Spleen (tissue), 11 donors: ENCODE measurements around the gene FBXO15. TPM values are rescaled to one million over a fixed set of nuclear protein-coding genes. Genes with fewer than 3 reads are reported as not detected.

ENCODE experiments used
- DNase-seq: peaks from one replicate; pipeline ENCODE4 v3.0.0-alpha.2; 2020
- H3K27ac ChIP-seq, 8 donors: fragments of 200-600 bp; sonication (generic) in 7 of 8; 1 replicate in 4 of 8; 2 replicates in 4 of 8; pipeline versions ENCODE4 v1.5.0 to v1.8.0; 2016 to 2021; ENCODE audit warnings: inconsistent platforms in 4 of 8, mild to moderate bottlenecking in 4 of 8, moderate library complexity in 1 of 8
- H3K27me3 ChIP-seq, 7 donors: fragments of 200-600 bp; sonication (generic) in 6 of 7; replicated peaks in 1 of 7; 1 replicate in 4 of 7; 2 replicates in 3 of 7; pipeline versions ENCODE4 v1.5.0 to v1.8.0; 2016 to 2021; ENCODE audit warnings: inconsistent platforms in 3 of 7, mild to moderate bottlenecking in 1 of 7
- H3K36me3 ChIP-seq, 6 donors: fragments of 200-600 bp; sonication (generic) in 5 of 6; 1 replicate in 4 of 6; 2 replicates in 2 of 6; pipeline versions ENCODE4 v1.5.0 to v1.8.0; 2016 to 2021; ENCODE audit warnings: inconsistent platforms in 2 of 6
- H3K4me1 ChIP-seq, 6 donors: fragments of 200-600 bp; sonication (generic) in 5 of 6; 1 replicate in 3 of 6; 2 replicates in 3 of 6; pipeline versions ENCODE4 v1.5.0 to v1.8.0; 2016 to 2021; ENCODE audit warnings: inconsistent platforms in 3 of 6
- H3K4me3 ChIP-seq, 8 donors: fragments of 200-600 bp; sonication (generic) in 7 of 8; 1 replicate in 4 of 8; 2 replicates in 4 of 8; pipeline versions ENCODE4 v1.5.0 to v1.8.0; 2016 to 2021; ENCODE audit warnings: inconsistent platforms in 4 of 8, mild to moderate bottlenecking in 4 of 8, moderate library complexity in 2 of 8
- H3K9me3 ChIP-seq, 8 donors: fragments of 200-600 bp; sonication (generic) in 7 of 8; 1 replicate in 4 of 8; 2 replicates in 4 of 8; pipeline versions ENCODE4 v1.5.0 to v1.8.0; 2016 to 2021; ENCODE audit warnings: inconsistent platforms in 4 of 8
- POLR2A ChIP-seq, 3 donors: fragments of 450-650 bp; IDR thresholded peaks; one replicate each; pipeline ENCODE4 v1.5.1; 2017; ENCODE audit warnings: antibody characterized with exemption in 3 of 3, mild to moderate bottlenecking in 1 of 3
- POLR2AphosphoS5 ChIP-seq, 3 donors: sonication (generic); formaldehyde crosslinking; IDR thresholded peaks; one replicate each; pipeline ENCODE4 v1.5.1; 2017; ENCODE audit warnings: antibody characterized with exemption in 3 of 3
- WGBS, 5 donors: extraction: QIAGEN DNeasy Blood & Tissue Kit in 3 of 5; methylation state at CpG; one replicate each; pipeline versions ENCODE4 v1.1.5 to v1.1.7; 2013 to 2018; 5-methylcytosine and 5-hydroxymethylcytosine counted together
- intact Hi-C: fragments of 100-400 bp; cut with DNase I; formaldehyde crosslinking; loops from one replicate; pipeline ENCODE4 v1.15.0; 2023; ENCODE audit warnings: low total_unique reads
- polyA plus RNA-seq, 3 donors: library from polyadenylated mRNA; stranded (reverse); fragments of 200-250 nt; gene quantifications; one replicate each; pipeline ENCODE4 v1.2.1, GENCODE V29; 2013
- total RNA-seq, 7 donors: library from RNA; depleted of rRNA in 3 of 7; stranded (reverse); fragments of >200 nt in 3 of 7; fragmentation: NEBNext Ultra II Directional in 4 of 7; extraction: Animal tissue kit (Norgen Biotek cat#: 25700) in 4 of 7; gene quantifications; one replicate each; pipeline versions ENCODE4 v1.1.0 to v1.2.1, GENCODE V29; 2016 to 2021
- TF ChIP-seq, protein P1 (sequence below), 11 experiments: fragments of 200-600 bp in 7 of 11; fragments of 450-650 bp in 4 of 11; sonication (generic) in 4 of 11; IDR thresholded peaks in 8 of 11; conservative IDR thresholded peaks in 3 of 11; 1 replicate in 7 of 11; 2 replicates in 4 of 11; pipeline versions ENCODE4 v1.4.0 to v1.8.0; 2016 to 2021; ENCODE audit warnings: antibody characterized with exemption in 11 of 11, inconsistent platforms in 4 of 11, mild to moderate bottlenecking in 1 of 11
- donor health status: healthy with polysubstance abuse.
- donor health status: DM: no; HTN: no; CAD: no; lungs with moderate emphysema.
- donor health status: DM: no; HTN: no; CAD: no.
- donor health status: Bipolar disorder and iron deficiency.
- donor health status: healthy.
- donor health status: DM: no; HTN: no; CAD: no.
- donor health status: DM: yes; HTN: yes; CAD: no.

Gene FBXO15
- total and polyA plus RNA-seq, 10 donors = 0.28 to 3.5 (median 1.1) TPM

DNA sequence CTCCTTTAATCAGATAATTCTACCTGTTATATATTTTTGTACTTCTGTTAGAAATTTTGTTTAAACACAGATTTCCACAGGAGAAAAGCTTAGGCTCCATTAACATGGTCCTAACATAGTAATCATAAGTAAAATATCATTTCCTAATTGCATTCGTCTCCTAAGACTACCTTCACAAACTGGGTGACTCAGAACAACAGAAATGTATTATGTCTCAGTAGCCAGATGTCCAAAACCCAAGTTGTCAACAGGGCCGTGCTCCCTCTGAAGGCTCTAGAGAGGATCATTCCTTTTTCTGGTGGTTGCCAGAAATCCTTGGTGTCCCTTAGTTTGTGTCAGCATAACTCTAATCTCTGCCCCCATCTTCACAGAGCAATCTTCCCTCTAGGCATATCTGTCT lies 5.4 kb downstream of the FBXO15 start:
- Histone ChIP-seq H3K27ac (no peak overlapping the region), H3K36me3 (no peaks in the 10 kb centered on the region), H3K4me1 (peaks cover 0 to 8% (median 7%) of the 10 kb centered on the region in 6 donors), H3K27me3 (no peaks in the 10 kb centered on the region), H3K9me3 (no peaks in the 10 kb centered on the region), H3K4me3 (no peak overlapping the region)
- TF ChIP-seq POLR2A (IDR thresholded peaks at IDR 0.05) = no peak
- TF ChIP-seq, protein P1, sequence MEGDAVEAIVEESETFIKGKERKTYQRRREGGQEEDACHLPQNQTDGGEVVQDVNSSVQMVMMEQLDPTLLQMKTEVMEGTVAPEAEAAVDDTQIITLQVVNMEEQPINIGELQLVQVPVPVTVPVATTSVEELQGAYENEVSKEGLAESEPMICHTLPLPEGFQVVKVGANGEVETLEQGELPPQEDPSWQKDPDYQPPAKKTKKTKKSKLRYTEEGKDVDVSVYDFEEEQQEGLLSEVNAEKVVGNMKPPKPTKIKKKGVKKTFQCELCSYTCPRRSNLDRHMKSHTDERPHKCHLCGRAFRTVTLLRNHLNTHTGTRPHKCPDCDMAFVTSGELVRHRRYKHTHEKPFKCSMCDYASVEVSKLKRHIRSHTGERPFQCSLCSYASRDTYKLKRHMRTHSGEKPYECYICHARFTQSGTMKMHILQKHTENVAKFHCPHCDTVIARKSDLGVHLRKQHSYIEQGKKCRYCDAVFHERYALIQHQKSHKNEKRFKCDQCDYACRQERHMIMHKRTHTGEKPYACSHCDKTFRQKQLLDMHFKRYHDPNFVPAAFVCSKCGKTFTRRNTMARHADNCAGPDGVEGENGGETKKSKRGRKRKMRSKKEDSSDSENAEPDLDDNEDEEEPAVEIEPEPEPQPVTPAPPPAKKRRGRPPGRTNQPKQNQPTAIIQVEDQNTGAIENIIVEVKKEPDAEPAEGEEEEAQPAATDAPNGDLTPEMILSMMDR (IDR thresholded peaks at IDR 0.05 in 8 of 11, conservative IDR thresholded peaks at IDR 0.05 in 3 of 11) = no peak
- TF ChIP-seq POLR2AphosphoS5 (IDR thresholded peaks at IDR 0.05) = no peak
- DNase-seq = no peak
- WGBS, 5 donors = 73 to 89% (median 84%) methylated on average over 2 of the region's 2 CpGs
- intact Hi-C loops = no loop called here

- DNase-seq = no peak
- Histone ChIP-seq H3K4me1 (peaks cover 0 to 2% (median 1%) of the 10 kb centered on the region in 6 donors), H3K27me3 (no peaks in the 10 kb centered on the region), H3K36me3 (no peaks in the 10 kb centered on the region), H3K9me3 (no peaks in the 10 kb centered on the region), H3K27ac (no peak overlapping the region), H3K4me3 (no peak overlapping the region)
- intact Hi-C loops = no loop called here
- TF ChIP-seq POLR2A (IDR thresholded peaks at IDR 0.05) (no peak), POLR2AphosphoS5 (IDR thresholded peaks at IDR 0.05) (no peak)
- TF ChIP-seq, protein P1 (IDR thresholded peaks at IDR 0.05 in 8 of 11, conservative IDR thresholded peaks at IDR 0.05 in 3 of 11) = no peak
- WGBS, 5 donors = 94 to 100% (median 98%) methylated on average over 2 of the region's 2 CpGs
These were observed 6.0 kb downstream of the FBXO15 start for GRCh38 chr18:74141667-74142066.

GRCh38 chr18:74140582-74140981 lies 7.1 kb downstream of the FBXO15 start:
- 33 to 50% (median 33%) methylated on average over 1 of the region's 1 CpG for WGBS, 5 donors
- no peak overlapping the region for H3K27ac ChIP-seq

GRCh38 chr18:74139888-74140287 lies 7.7 kb downstream of the FBXO15 start:
- TF ChIP-seq POLR2AphosphoS5 (IDR thresholded peaks at IDR 0.05) (no peak), POLR2A (IDR thresholded peaks at IDR 0.05) (no peak)
- TF ChIP-seq, protein P1 (IDR thresholded peaks at IDR 0.05 in 8 of 11, conservative IDR thresholded peaks at IDR 0.05 in 3 of 11) = no peak
- no peak overlapping the region for H3K4me3 ChIP-seq
- no peak overlapping the region for H3K27ac ChIP-seq
- no peaks in the 10 kb centered on the region for H3K4me1 ChIP-seq
- no peaks in the 10 kb centered on the region for H3K27me3 ChIP-seq
- no peaks in the 10 kb centered on the region for H3K9me3 ChIP-seq
- no peak for DNase-seq
- 50 to 65% (median 58%) methylated on average over 3 of the region's 3 CpGs for WGBS, 5 donors
- no peaks in the 10 kb centered on the region for H3K36me3 ChIP-seq
- intact Hi-C loops = no loop called here

More at GRCh38 chr18:74140582-74140981, 7.1 kb downstream of the FBXO15 start:
- TF ChIP-seq, protein P1 (IDR thresholded peaks at IDR 0.05 in 8 of 11, conservative IDR thresholded peaks at IDR 0.05 in 3 of 11) = no peak
- TF ChIP-seq POLR2AphosphoS5 (IDR thresholded peaks at IDR 0.05) = no peak
- TF ChIP-seq POLR2A (IDR thresholded peaks at IDR 0.05) = no peak
- Histone ChIP-seq H3K36me3 (no peaks in the 10 kb centered on the region), H3K27me3 (no peaks in the 10 kb centered on the region), H3K9me3 (no peaks in the 10 kb centered on the region), H3K4me1 (no peaks in the 10 kb centered on the region), H3K4me3 (no peak overlapping the region)
- intact Hi-C loops = no loop called here
- DNase-seq = no peak
